Uterus (tissue), 4 donors: ENCODE measurements around the gene ZNF771. TPM values are rescaled to one million over a fixed set of nuclear protein-coding genes. Genes with fewer than 3 reads are reported as not detected.

Source experiments
- DNase-seq, 2 donors: peaks; one replicate each; pipeline ENCODE4 v3.0.0-alpha.2; 2019 to 2020
- H3K27ac ChIP-seq, 2 donors: fragments of 200-600 bp; sonication (generic); 1 replicate in 1 of 2; 2 replicates in 1 of 2; pipeline ENCODE4 v1.5.1; 2016 to 2018
- H3K27me3 ChIP-seq, 2 donors: fragments of 200-600 bp; sonication (generic); one replicate each; pipeline ENCODE4 v1.5.1; 2018 to 2019; ENCODE audit warnings: control low read depth in 1 of 2
- H3K36me3 ChIP-seq, 2 donors: fragments of 200-600 bp; sonication (generic); one replicate each; pipeline ENCODE4 v1.5.1; 2019; ENCODE audit warnings: control low read depth in 1 of 2
- H3K4me1 ChIP-seq, 2 donors: fragments of 200-600 bp; sonication (generic); one replicate each; pipeline ENCODE4 v1.5.1; 2018 to 2019; ENCODE audit warnings: control low read depth in 1 of 2
- H3K4me3 ChIP-seq, 2 donors: fragments of 200-600 bp; sonication (generic); 1 replicate in 1 of 2; 2 replicates in 1 of 2; pipeline ENCODE4 v1.5.1; 2018 to 2019; ENCODE audit warnings: mild to moderate bottlenecking in 1 of 2
- H3K9me3 ChIP-seq, 2 donors: fragments of 200-600 bp; sonication (generic); one replicate each; pipeline ENCODE4 v1.5.1; 2019; ENCODE audit warnings: control low read depth in 1 of 2
- POLR2A ChIP-seq, 2 donors: fragments of 450-650 bp; IDR thresholded peaks; one replicate each; pipeline ENCODE4 v1.6.1; 2016; ENCODE audit warnings: antibody characterized with exemption in 2 of 2, mild to moderate bottlenecking in 1 of 2, moderate library complexity in 1 of 2
- intact Hi-C: fragments of 100-400 bp; cut with DNase I; formaldehyde crosslinking; loops from one replicate; pipeline ENCODE4 v1.15.1; 2023; ENCODE audit warnings: low total_unique reads
- total RNA-seq, 4 donors: library from RNA; depleted of rRNA in 3 of 4; stranded (reverse); fragments of >200 nt in 3 of 4; gene quantifications; one replicate each; pipeline versions ENCODE4 v1.1.0 to v1.2.4, GENCODE V29; 2014 to 2023
- TF ChIP-seq, protein P1 (sequence below), 4 experiments: fragments of 200-600 bp in 2 of 4; fragments of 450-650 bp in 2 of 4; sonication (generic) in 2 of 4; IDR thresholded peaks; one replicate each; pipeline ENCODE4 v1.5.1; 2016 to 2019; ENCODE audit warnings: antibody characterized with exemption in 4 of 4, mild to moderate bottlenecking in 2 of 4, moderate library complexity in 1 of 4
- donor health status: DM: yes; HTN: yes; CAD: no.

Gene ZNF771
- total RNA-seq, 4 donors from 2014 or later: 12.2 to 75.3 (median 25.6) TPM

DNA sequence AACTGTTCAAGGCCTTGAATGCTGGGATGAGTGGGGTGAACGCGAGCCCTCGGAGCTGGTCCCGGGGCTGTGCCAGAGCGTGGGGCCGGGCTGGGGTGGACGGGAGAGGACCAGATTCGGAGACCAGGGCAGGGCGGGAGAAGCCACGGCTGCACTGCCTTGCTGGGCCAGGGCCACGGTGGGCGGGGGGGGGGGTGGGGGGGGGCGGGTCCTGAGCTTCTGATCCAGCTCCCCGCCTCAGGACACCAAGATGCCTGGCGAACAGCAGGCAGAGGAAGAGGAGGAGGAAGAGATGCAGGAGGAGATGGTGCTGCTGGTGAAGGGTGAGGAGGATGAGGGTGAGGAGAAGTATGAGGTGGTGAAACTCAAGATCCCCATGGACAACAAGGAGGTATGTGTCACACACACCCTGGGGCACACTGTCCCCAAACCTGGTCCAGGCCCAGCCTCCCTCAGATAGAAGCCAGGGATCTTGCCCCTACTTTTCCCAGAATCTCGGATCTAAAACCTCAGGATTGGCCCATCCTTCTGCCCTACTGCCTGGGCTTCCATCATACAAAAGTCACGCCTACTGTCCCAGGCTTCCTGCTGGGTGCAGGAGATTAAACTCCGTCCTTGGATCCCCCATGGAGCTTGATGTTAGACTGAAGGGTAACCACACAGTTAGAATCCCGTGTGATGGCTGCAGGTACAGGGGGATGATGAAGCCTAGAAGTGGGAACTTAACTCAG lies 563 bp downstream of the ZNF771 start:
- DNase-seq: no peak
- H3K27me3 ChIP-seq: no peaks in the 10 kb centered on the region
- peak overlapping the region; percentile 78 to 92 for H3K27ac ChIP-seq
- H3K9me3 ChIP-seq: no peaks in the 10 kb centered on the region
- no peaks in the 10 kb centered on the region for H3K36me3 ChIP-seq
- H3K4me1 ChIP-seq: peaks cover 9 to 13% of the 10 kb centered on the region in 2 donors
- peak overlapping the region; percentile 71 to 75 for H3K4me3 ChIP-seq
- intact Hi-C loops: no loop called here
- no peak for TF ChIP-seq POLR2A (IDR thresholded peaks at IDR 0.05)
- TF ChIP-seq, protein P1, sequence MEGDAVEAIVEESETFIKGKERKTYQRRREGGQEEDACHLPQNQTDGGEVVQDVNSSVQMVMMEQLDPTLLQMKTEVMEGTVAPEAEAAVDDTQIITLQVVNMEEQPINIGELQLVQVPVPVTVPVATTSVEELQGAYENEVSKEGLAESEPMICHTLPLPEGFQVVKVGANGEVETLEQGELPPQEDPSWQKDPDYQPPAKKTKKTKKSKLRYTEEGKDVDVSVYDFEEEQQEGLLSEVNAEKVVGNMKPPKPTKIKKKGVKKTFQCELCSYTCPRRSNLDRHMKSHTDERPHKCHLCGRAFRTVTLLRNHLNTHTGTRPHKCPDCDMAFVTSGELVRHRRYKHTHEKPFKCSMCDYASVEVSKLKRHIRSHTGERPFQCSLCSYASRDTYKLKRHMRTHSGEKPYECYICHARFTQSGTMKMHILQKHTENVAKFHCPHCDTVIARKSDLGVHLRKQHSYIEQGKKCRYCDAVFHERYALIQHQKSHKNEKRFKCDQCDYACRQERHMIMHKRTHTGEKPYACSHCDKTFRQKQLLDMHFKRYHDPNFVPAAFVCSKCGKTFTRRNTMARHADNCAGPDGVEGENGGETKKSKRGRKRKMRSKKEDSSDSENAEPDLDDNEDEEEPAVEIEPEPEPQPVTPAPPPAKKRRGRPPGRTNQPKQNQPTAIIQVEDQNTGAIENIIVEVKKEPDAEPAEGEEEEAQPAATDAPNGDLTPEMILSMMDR (IDR thresholded peaks at IDR 0.05): no peak

DNA sequence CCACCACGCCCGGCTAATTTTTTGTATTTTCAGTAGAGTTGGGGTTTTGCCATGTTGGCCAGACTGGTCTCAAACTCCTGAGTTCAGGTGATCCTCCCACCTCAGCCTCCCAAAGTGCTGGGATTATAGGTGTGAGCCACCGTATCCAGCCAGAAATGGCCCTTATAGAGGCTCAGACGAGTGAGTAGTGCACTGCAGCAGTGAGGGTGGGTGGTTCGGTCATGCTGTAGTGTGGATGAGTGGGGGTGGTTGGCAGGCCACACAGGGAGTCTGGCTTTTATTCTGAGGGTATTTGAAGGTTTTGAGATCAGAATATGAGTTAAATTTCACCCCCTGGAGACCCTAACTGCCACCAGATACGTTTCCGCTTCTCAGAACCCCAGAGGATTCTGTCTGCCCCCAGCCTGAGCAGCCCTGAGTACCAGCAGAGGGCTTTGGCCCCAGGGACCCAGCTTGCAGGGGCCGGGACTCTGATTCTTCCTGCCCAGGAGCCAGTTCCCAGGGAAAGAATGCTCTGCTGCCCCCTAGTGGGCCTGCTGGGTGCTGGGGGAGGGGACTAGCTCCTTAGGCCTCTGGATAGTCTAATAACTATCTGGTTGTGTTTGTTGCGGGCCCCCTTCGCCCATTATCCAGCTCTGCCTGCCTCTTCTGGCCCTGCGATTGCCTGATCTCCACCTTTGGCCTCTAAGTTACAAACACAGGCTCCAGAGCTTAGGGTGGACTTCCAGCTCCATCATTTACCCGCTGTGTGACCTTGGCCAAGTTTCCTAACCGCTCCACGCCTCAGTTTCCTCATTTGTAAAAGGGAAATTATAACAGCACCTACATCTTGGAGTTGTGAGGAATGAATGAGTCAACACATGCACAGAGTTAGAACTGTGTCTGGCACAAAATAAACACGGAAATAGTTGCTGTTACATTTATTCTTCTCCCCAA lies 2.0 kb downstream of the ZNF771 start:
- no peak overlapping the region for H3K4me3 ChIP-seq
- peak overlapping the region; percentile 20 to 32 for H3K27ac ChIP-seq
- TF ChIP-seq, protein P1 (IDR thresholded peaks at IDR 0.05): peak; percentile 90 to 95 (median 92)
- no peak for TF ChIP-seq POLR2A (IDR thresholded peaks at IDR 0.05)
- intact Hi-C loops: no loop called here
- DNase-seq: peak; percentile 90 to 91
- H3K4me1 ChIP-seq: peaks cover 9 to 13% of the 10 kb centered on the region in 2 donors
- H3K9me3 ChIP-seq: no peaks in the 10 kb centered on the region
- H3K36me3 ChIP-seq: no peaks in the 10 kb centered on the region
- H3K27me3 ChIP-seq: no peaks in the 10 kb centered on the region

DNA sequence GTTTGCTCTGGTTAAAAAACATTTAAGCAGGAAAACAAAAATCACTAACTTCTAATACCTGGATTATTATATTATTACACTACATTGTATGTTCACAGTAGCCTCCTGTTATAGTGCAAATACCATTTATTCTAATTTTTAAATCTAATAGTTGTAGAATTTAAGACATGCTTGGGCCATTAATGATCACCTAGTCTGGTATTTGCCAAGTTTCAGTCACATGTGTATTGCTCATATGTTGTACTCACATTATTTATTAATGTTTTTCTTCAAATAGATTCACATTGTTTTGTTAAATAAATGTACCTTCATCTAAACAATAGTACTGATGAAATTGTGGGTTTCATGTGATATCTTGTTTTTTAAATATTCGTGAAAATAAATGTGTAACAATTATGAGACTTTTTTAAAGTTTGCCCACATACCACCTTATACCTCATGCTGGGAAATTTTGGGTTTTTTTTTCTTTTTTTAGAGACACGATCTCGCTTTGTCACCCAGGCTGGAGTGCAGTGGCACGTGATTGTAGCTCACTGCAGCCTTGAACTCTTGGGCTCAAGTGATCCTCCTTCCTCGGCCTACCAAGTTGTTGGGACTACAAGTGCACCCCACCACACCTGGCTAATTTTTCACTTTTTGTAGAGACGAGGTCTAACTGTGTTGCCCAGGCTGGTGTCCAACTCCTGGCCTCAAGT lies 5.9 kb downstream of the ZNF771 start:
- H3K4me1 ChIP-seq: peaks cover 9 to 10% of the 10 kb centered on the region in 2 donors
- H3K27me3 ChIP-seq: no peaks in the 10 kb centered on the region
- H3K27ac ChIP-seq: no peak overlapping the region
- no peak overlapping the region for H3K4me3 ChIP-seq
- DNase-seq: no peak
- H3K36me3 ChIP-seq: no peaks in the 10 kb centered on the region
- H3K9me3 ChIP-seq: no peaks in the 10 kb centered on the region
- intact Hi-C loops: no loop called here
- TF ChIP-seq, protein P1 (IDR thresholded peaks at IDR 0.05): no peak
- TF ChIP-seq POLR2A (IDR thresholded peaks at IDR 0.05): no peak

DNA sequence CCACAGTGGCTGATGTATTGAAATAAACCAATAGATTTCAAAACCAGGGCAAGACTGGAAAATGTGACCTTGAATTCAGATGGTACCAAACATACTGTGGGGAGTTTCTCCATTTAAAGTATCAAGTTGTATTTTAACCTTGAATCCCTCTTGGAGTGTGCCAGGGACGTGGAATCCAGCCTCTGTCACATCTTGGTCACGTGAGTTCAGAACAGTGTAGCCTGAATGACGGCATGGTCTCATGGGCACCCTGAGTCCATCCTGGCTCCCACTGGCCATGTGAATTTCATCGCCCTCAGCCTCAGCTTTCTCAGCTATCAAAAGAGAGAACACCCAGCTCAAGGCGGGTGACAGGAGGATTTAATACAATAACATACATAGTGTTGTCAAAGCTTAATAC lies 6.8 kb downstream of the ZNF771 start:
- TF ChIP-seq POLR2A (IDR thresholded peaks at IDR 0.05): no peak
- TF ChIP-seq, protein P1 (IDR thresholded peaks at IDR 0.05): no peak
- intact Hi-C loops: no loop called here
- H3K9me3 ChIP-seq: no peaks in the 10 kb centered on the region

More for the DNA sequence above, 6.8 kb downstream of the ZNF771 start:
- Histone ChIP-seq H3K4me1 (peaks cover 1% of the 10 kb centered on the region in 2 donors), H3K4me3 (no peak overlapping the region), H3K27me3 (no peaks in the 10 kb centered on the region), H3K36me3 (no peaks in the 10 kb centered on the region), H3K27ac (no peak overlapping the region)
- no peak for DNase-seq
